Glutamatergic neuron (in vitro differentiated cells): ENCODE results near the gene APOBEC3H. TPM values are rescaled to one million over a fixed set of nuclear protein-coding genes. Genes with fewer than 3 reads are reported as not detected.
"Not testable (repeated sequence)": the region's sequence is repeated elsewhere in the genome, so short reads cannot be mapped to it uniquely, and the experiment has no call there.

Experiments
- DNase-seq: peaks from one replicate; pipeline ENCODE4 v3.0.0; 2022
- H3K27ac Mint-ChIP-seq: one replicate; pipeline ENCODE4 v1.8.0; 2020; ENCODE audit warnings: mild to moderate bottlenecking, mixed read lengths, inconsistent platforms; ENCODE audit not compliant: unreplicated experiment
- H3K27me3 Mint-ChIP-seq: one replicate; pipeline ENCODE4 v1.8.0; 2020; ENCODE audit warnings: mild to moderate bottlenecking, moderate library complexity, mixed read lengths, inconsistent platforms; ENCODE audit not compliant: unreplicated experiment
- H3K36me3 Mint-ChIP-seq: one replicate; pipeline ENCODE4 v1.8.0; 2020; ENCODE audit warnings: mild to moderate bottlenecking, mixed read lengths, inconsistent platforms; ENCODE audit not compliant: unreplicated experiment
- H3K4me1 Mint-ChIP-seq: one replicate; pipeline ENCODE4 v1.8.0; 2020; ENCODE audit warnings: mild to moderate bottlenecking, low read depth, mixed read lengths, inconsistent platforms; ENCODE audit not compliant: unreplicated experiment
- H3K4me3 Mint-ChIP-seq: one replicate; pipeline ENCODE4 v1.8.0; 2020; ENCODE audit warnings: mild to moderate bottlenecking, mixed read lengths, inconsistent platforms; ENCODE audit not compliant: unreplicated experiment
- H3K9me3 Mint-ChIP-seq: one replicate; pipeline ENCODE4 v1.8.0; 2020; ENCODE audit warnings: mild to moderate bottlenecking, moderate library complexity, mixed read lengths, inconsistent platforms; ENCODE audit not compliant: unreplicated experiment
- CTCF ChIP-seq: fragments of 200-600 bp; sonication (generic); IDR thresholded peaks from one replicate; pipeline ENCODE4 v1.5.0; 2021; ENCODE audit not compliant: partially characterized antibody, unreplicated experiment
- long read RNA-seq: library from polyadenylated mRNA; unstranded; transcript quantifications from one replicate; pipeline ENCODE4 v2.0.0, GENCODE V29; 2020; ENCODE audit not compliant: unreplicated experiment
- total RNA-seq: library from RNA; stranded (reverse); fragmentation: NEBNext Ultra II Directional; extraction: Animal tissue kit (Norgen Biotek cat#: 25700); gene quantifications from one replicate; pipeline ENCODE4 v1.2.1, GENCODE V29; 2021; ENCODE audit not compliant: unreplicated experiment

Gene APOBEC3H
- not detected for total RNA-seq
- long read RNA-seq: 0 reads

GRCh38 chr22:39097098-39098020, at the start of gene APOBEC3H:
APOBEC3H (plus strand) TSS chr22:39097244; CDS start chr22:39100279, 3,035 bp downstream.
- Mint-ChIP-seq H3K27ac (no peak within 1 kb of the TSS), H3K4me3 (no peak within 1 kb of the TSS), H3K27me3 (peaks cover 6% of the 10 kb centered on the region), H3K4me1 (no peaks in the 10 kb centered on the region), H3K36me3 (no peaks in the 10 kb centered on the region), H3K9me3 (peaks cover 1% of the 10 kb centered on the region)
- no peak for DNase-seq
- no peak for TF ChIP-seq CTCF

DNA sequence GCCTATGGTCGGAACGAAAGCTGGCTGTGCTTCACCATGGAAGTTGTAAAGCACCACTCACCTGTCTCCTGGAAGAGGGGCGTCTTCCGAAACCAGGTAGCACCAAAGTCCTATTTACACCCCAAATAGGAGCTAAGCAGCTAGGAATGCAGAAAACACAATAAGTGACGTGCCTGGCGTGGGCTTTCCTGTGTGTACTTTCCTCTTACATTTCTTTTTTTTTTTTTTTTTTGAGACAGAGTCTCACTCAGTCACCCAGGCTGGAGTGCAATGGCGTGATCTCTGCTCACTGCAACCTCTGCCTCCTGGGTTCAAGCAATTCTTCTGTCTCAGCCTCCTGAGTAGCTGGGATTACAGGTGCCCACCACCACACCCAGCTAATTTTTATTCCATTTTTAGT, 47.6 kb upstream of the APOBEC3H start:
- H3K27ac Mint-ChIP-seq, H3K4me1 Mint-ChIP-seq: not testable (repeated sequence)

DNA sequence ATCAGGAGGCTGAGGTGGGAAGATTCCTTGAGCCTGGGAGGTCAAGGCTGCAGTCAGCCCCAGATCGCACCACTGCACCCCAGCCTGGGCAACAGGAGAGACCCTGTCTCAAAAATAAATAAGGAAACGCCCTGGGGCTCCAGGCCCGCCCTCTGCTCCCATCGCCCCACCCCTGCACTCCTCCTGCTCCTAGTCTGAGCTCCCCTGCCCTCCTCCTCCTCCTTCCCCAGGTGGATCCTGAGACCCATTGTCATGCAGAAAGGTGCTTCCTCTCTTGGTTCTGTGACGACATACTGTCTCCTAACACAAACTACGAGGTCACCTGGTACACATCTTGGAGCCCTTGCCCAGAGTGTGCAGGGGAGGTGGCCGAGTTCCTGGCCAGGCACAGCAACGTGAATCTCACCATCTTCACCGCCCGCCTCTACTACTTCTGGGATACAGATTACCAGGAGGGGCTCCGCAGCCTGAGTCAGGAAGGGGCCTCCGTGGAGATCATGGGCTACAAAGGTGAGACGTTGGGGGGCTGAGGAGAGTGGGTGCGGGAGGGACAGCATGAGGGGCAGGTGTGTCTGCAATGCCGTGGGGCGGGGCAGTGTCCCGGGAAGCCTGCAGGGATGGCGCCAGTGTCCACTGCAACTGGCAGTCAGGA, 45.1 kb upstream of the APOBEC3H start:
- H3K27me3 Mint-ChIP-seq, H3K9me3 Mint-ChIP-seq, H3K27ac Mint-ChIP-seq, H3K4me1 Mint-ChIP-seq, DNase-seq, H3K4me3 Mint-ChIP-seq, H3K36me3 Mint-ChIP-seq: not testable (repeated sequence)

More for the DNA sequence above, 47.6 kb upstream of the APOBEC3H start:
- not testable (repeated sequence) for H3K4me3 Mint-ChIP-seq, DNase-seq, H3K36me3 Mint-ChIP-seq, H3K9me3 Mint-ChIP-seq, H3K27me3 Mint-ChIP-seq

DNA sequence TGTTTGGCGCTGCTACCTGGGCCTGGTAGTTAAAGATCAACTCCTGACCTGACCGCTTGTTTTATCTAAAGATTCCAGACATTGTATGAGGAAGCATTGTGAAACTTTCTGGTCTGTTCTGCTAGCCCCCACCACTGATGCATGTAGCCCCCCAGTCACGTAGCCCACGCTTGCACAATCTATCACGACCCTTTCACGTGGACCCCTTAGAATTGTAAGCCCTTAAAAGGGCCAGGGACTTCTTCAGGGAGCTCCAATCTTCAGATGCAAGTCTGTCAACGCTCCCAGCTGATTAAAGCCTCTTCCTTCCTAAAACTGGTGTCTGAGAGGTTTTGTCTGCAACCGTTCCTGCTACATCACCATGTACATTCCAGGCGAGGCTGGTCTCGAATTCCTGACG, 41.4 kb upstream of the APOBEC3H start:
- Mint-ChIP-seq H3K36me3 (no peaks in the 10 kb centered on the region), H3K27me3 (peaks cover under 1% of the 10 kb centered on the region), H3K4me3 (no peak overlapping the region), H3K4me1 (no peaks in the 10 kb centered on the region), H3K27ac (no peak overlapping the region), H3K9me3 (peaks cover 3% of the 10 kb centered on the region)
- TF ChIP-seq CTCF: no peak
- no peak for DNase-seq

DNA sequence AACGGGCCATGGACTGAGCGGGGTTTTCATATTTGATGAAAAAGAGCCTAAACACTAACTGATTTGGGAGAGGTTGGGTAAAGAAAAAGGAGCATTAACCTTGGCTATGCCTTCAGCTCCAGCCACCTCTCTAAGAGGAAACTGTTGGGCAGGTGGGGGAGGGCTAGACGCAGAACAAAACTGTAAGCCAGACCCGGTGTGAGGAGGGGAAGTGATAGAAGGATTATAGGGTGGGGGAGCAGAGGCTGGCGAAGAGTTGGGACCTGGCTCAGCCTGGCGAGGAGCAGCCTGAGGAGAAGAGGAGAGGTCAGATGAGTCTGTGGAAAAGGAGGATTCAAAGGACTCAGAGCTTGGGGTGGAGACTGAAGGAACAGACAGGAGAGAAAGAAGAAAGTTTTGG, 35.8 kb upstream of the APOBEC3H start:
- not testable (repeated sequence) for H3K27me3 Mint-ChIP-seq, H3K27ac Mint-ChIP-seq, H3K9me3 Mint-ChIP-seq, DNase-seq, H3K4me3 Mint-ChIP-seq, H3K36me3 Mint-ChIP-seq, H3K4me1 Mint-ChIP-seq

GRCh38 chr22:39061951-39062350, 35.1 kb upstream of the APOBEC3H start:
- not testable (repeated sequence) for H3K27me3 Mint-ChIP-seq, H3K4me1 Mint-ChIP-seq, H3K9me3 Mint-ChIP-seq, H3K27ac Mint-ChIP-seq, H3K4me3 Mint-ChIP-seq, DNase-seq, H3K36me3 Mint-ChIP-seq

- H3K9me3 Mint-ChIP-seq, H3K27me3 Mint-ChIP-seq, H3K4me3 Mint-ChIP-seq, H3K36me3 Mint-ChIP-seq, H3K4me1 Mint-ChIP-seq, H3K27ac Mint-ChIP-seq, DNase-seq: not testable (repeated sequence)
These were observed 33.1 kb upstream of the APOBEC3H start for GRCh38 chr22:39063904-39064303.

DNA sequence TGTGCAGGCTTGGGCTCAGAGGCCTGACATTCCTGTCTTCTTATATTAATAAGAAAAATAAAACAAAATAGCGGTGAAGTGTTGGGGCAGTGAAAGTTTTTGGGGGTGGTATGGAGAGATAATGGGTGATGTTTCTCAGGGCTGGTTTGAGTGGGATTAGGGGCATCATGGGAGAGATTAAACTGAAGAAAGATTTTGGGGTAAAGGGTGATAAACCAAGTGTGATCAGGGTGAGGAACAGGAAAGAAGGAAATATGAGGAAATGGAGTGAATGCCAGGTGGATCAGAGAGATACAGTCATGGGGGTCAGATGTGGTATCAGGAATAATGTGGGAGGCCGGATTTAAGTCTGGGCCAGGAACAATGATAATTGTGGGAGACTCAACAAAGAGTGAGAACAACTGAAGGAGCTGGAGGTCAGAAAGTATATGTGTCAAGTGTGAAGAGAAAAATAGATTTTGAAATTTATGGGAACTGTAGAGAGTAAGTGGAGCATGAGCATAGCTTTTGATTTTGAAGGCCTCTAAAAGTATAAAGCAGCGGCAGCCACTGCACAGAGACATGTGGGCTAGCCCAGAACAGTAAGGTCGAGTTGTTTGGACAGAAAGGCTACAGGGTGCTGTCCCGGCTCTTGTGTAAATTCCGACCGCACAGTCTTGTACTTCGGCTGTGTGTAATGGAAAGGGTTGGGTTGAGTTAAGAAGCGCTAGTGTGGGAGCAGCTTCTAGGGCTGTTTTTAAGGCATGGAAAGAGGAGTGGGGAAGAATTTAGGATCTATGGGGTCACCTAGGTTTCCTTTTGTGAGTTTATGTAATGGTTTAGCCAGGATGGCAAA, 30.4 kb upstream of the APOBEC3H start:
- not testable (repeated sequence) for H3K36me3 Mint-ChIP-seq, DNase-seq, H3K27ac Mint-ChIP-seq, H3K27me3 Mint-ChIP-seq, H3K4me3 Mint-ChIP-seq, H3K4me1 Mint-ChIP-seq, H3K9me3 Mint-ChIP-seq
